PC-9 (cell line): ENCODE results near the gene OR2V2.

Source experiments
- EZH2 ChIP-seq: fragments of 200-600 bp; sonication (generic); IDR thresholded peaks from 2 replicates; pipeline ENCODE4 v1.8.0; 2017; ENCODE audit warnings: antibody characterized with exemption, low read depth
- TF ChIP-seq, protein P1 (sequence below): fragments of 200-600 bp; sonication (generic); conservative IDR thresholded peaks from 2 replicates; pipeline ENCODE4 v1.6.1; 2017; ENCODE audit warnings: mixed run types, antibody characterized with exemption, mild to moderate bottlenecking, moderate library complexity

DNA sequence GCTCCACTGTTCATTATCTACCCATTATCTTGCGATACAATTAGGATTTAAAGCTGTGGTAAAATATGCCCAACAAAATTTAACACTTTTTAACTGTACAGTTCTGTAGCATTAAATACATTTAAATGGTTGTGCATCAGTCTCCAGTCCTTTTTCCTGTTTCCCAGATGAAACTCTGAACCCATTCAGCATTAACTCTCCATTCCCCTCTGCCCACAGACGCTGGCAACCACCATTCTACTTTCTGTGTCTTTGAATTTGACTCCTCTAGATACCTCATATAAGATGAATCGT lies 60.5 kb downstream of the OR2V2 start:
- TF ChIP-seq, protein P1, sequence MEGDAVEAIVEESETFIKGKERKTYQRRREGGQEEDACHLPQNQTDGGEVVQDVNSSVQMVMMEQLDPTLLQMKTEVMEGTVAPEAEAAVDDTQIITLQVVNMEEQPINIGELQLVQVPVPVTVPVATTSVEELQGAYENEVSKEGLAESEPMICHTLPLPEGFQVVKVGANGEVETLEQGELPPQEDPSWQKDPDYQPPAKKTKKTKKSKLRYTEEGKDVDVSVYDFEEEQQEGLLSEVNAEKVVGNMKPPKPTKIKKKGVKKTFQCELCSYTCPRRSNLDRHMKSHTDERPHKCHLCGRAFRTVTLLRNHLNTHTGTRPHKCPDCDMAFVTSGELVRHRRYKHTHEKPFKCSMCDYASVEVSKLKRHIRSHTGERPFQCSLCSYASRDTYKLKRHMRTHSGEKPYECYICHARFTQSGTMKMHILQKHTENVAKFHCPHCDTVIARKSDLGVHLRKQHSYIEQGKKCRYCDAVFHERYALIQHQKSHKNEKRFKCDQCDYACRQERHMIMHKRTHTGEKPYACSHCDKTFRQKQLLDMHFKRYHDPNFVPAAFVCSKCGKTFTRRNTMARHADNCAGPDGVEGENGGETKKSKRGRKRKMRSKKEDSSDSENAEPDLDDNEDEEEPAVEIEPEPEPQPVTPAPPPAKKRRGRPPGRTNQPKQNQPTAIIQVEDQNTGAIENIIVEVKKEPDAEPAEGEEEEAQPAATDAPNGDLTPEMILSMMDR, result no peak
- TF ChIP-seq EZH2, result no peak
